Airway epithelial cell (primary cell): Measurements from ENCODE around the gene MAGEA3. TPM values are rescaled to one million over a fixed set of nuclear protein-coding genes. Genes with fewer than 3 reads are reported as not detected.

Experiments used
- total RNA-seq: library from RNA; depleted of rRNA; stranded (reverse); fragments of >200 nt; gene quantifications from 2 replicates; pipeline ENCODE4 v1.2.3, GENCODE V29; 2015

Gene MAGEA3, protein sequence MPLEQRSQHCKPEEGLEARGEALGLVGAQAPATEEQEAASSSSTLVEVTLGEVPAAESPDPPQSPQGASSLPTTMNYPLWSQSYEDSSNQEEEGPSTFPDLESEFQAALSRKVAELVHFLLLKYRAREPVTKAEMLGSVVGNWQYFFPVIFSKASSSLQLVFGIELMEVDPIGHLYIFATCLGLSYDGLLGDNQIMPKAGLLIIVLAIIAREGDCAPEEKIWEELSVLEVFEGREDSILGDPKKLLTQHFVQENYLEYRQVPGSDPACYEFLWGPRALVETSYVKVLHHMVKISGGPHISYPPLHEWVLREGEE
- total RNA-seq = not detected in 2 replicates

DNA sequence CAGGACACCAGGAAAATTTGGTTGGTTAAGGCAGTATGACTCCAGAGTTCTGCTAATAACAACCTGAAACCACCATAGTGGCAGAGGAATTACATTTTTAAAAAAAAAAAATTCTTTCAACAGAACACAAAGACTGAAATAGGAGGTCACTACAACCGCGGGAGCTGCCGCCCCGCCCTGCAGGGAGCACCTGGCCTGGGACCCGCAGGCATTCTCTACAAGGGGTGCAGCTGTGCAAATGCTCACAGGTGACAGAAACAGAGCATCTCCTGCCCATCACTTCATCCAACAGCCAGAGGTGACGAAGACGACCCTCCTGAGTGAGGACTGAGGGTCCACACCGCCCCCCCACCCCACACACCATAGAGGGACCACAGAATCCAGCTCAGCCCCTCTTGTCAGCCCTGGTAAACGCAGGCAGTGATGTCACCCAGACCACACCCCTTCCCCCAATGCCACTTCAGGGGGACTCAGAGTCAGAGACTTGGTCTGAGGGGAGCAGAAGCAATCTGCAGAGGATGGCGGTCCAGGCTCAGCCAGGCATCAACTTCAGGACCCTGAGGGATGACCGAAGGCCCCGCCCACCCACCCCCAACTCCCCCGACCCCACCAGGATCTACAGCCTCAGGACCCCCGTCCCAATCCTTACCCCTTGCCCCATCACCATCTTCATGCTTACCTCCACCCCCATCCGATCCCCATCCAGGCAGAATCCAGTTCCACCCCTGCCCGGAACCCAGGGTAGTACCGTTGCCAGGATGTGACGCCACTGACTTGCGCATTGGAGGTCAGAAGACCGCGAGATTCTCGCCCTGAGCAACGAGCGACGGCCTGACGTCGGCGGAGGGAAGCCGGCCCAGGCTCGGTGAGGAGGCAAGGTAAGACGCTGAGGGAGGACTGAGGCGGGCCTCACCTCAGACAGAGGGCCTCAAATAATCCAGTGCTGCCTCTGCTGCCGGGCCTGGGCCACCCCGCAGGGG, at the start of gene MAGEA3:
Gene MAGEA3 (plus strand): TSS at position 843 of the 980 bp plus-strand sequence. CDS start 2,039 bp downstream, outside the sequence.

DNA sequence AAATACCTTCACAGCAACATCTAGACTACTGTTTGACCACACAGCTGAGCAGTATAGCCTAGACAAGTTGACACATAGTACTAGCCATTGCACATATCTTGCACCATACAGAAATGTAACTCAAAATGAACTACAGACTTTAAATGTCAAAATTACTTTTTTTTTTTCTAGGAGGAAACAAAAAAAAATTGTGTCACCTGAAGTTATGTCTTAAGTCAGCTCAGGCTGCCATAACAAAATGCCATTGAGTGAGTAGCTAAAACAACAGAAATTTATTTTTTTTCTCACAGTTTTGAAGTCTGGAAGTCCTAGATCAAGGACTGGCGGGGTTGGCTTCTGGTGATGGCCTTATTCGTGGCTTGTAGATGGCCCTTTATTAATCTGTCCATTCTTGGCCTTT, 10.6 kb downstream of the MAGEA3 start, which contains the start of gene CSAG2:
Gene CSAG2 (minus strand): TSS at position 101 of the 400 bp plus-strand sequence. CDS start 161 bp downstream, outside the sequence.

DNA sequence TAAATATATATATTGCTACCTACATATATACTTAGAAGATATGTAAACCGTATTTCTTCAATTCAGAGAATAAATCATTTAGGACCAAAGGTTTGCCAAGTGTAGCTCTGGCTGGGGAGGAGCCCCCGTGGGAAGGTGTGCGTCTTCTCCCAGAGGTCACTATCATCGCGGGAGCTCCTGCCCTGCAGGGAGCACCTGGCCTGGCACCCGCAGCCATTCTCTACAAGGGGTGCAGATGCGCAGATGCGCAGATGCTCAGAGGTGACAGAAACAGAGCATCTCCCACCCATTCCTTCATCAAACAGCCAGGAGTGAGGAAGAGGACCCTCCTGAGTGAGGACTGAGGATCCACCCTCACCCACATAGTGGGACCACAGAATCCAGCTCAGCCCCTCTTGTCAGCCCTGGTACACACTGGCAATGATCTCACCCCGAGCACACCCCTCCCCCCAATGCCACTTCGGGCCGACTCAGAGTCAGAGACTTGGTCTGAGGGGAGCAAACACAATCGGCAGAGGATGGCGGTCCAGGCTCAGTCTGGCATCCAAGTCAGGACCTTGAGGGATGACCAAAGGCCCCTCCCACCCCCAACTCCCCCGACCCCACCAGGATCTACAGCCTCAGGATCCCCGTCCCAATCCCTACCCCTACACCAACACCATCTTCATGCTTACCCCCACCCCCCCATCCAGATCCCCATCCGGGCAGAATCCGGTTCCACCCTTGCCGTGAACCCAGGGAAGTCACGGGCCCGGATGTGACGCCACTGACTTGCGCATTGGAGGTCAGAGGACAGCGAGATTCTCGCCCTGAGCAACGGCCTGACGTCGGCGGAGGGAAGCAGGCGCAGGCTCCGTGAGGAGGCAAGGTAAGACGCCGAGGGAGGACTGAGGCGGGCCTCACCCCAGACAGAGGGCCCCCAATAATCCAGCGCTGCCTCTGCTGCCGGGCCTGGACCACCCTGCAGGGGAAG, 15.5 kb downstream of the MAGEA3 start, which contains the start of gene MAGEA2B:
Gene MAGEA2B (plus strand): TSS at position 814 of the 973 bp plus-strand sequence. CDS start 2,479 bp downstream, outside the sequence.

DNA sequence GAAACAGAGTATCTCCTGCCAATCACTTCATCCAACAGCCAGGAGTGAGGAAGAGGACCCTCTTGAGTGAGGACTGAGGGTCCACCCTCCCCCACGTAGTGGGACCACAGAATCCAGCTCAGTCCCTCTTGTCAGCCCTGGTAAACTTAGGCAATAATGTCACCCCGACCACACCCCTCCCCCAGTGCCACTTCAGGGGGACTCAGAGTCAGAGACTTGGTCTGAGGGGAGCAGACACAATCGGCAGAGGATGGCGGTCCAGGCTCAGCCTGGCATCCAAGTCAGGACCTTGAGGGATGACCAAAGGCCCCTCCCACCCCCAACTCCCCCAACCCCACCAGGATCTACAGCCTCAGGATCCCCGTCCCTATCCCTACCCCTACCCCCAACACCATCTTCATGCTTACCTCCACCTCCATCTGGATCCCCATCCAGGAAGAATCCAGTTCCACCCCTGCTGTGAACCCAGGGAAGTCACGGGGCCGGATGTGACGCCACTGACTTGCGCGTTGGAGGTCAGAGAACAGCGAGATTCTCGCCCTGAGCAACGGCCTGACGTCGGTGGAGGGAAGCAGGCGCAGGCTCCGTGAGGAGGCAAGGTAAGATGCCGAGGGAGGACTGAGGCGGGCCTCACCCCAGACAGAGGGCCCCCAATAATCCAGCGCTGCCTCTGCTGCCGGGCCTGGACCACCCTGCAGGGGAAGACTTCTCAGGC, 34.8 kb downstream of the MAGEA3 start, which contains the start of the genes CSAG1 and MAGEA12:
Gene CSAG1 (minus strand): TSS at position 461 of the 715 bp plus-strand sequence. CDS start 1,261 bp downstream, outside the sequence.
Gene MAGEA12 (plus strand): TSS at position 497 of the 715 bp plus-strand sequence. CDS start 2,405 bp downstream, outside the sequence.

Other genes with a start within 250 kb of the MAGEA3 start
- not detected in 2 replicates for gene GABRA3, start 247.5 kb upstream of the MAGEA3 start, total RNA-seq
- under 0.01 TPM in 2 replicates for gene GABRQ, start 60.9 kb upstream of the MAGEA3 start, total RNA-seq
- gene CSAG2, start 10.5 kb downstream of the MAGEA3 start, total RNA-seq = not detected in 2 replicates
- not detected in 2 replicates for gene MAGEA2B, start 15.8 kb downstream of the MAGEA3 start, total RNA-seq
- gene CSAG1, start 34.9 kb downstream of the MAGEA3 start, total RNA-seq = not detected in 2 replicates
- gene MAGEA12, start 35.0 kb downstream of the MAGEA3 start, total RNA-seq = not detected in 2 replicates
- gene MAGEA2, start 55.0 kb downstream of the MAGEA3 start, total RNA-seq = not detected in 2 replicates
- gene CSAG3, start 60.4 kb downstream of the MAGEA3 start, total RNA-seq = not detected in 2 replicates
- gene MAGEA6, start 70.9 kb downstream of the MAGEA3 start, total RNA-seq = not detected in 2 replicates
- gene CETN2, start 132.0 kb downstream of the MAGEA3 start, total RNA-seq = 40.4 and 55.6 TPM in 2 replicates
- gene NSDHL, start 132.3 kb downstream of the MAGEA3 start, total RNA-seq = 45.0 and 52.3 TPM in 2 replicates
- 121 and 163 TPM in 2 replicates for gene ZNF185, start 199.3 kb downstream of the MAGEA3 start, total RNA-seq